ENCODE results near the gene LRP5. TPM values are rescaled to one million over a fixed set of nuclear protein-coding genes. Genes with fewer than 3 reads are reported as not detected.

Gene LRP5
- total RNA-seq, 4 donors from 2014 or later, result 45.8 to 75.5 (median 54.3) TPM

DNA sequence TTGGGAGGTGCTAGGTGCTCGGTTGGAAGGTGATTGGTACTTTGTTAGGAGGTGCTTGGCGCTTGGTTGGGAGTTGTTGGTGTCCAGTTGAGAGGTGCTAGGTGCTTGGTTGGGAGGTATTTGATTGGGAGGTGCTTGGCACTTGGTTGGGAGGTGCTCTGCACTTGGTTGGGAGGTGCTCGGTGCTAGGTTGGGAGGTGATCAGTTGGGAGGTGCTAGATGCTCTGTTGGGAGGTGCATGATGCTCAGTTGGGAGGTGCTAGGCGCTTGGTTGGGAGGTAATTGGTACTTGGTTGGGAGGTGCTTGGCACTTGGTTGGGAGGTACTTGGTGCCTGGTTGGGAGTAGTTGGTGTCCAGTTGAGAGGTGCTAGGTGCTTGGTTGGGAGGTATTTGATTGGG, 40.2 kb downstream of the LRP5 start:
- H3K4me3 ChIP-seq (replicated peaks in 1 of 3), result no peak overlapping the region
- peaks cover 29 to 53% of the 10 kb centered on the region in 2 donors for H3K4me1 ChIP-seq
- TF ChIP-seq, protein P1, sequence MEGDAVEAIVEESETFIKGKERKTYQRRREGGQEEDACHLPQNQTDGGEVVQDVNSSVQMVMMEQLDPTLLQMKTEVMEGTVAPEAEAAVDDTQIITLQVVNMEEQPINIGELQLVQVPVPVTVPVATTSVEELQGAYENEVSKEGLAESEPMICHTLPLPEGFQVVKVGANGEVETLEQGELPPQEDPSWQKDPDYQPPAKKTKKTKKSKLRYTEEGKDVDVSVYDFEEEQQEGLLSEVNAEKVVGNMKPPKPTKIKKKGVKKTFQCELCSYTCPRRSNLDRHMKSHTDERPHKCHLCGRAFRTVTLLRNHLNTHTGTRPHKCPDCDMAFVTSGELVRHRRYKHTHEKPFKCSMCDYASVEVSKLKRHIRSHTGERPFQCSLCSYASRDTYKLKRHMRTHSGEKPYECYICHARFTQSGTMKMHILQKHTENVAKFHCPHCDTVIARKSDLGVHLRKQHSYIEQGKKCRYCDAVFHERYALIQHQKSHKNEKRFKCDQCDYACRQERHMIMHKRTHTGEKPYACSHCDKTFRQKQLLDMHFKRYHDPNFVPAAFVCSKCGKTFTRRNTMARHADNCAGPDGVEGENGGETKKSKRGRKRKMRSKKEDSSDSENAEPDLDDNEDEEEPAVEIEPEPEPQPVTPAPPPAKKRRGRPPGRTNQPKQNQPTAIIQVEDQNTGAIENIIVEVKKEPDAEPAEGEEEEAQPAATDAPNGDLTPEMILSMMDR (IDR thresholded peaks at IDR 0.05), result no peak
- no peak for TF ChIP-seq POLR2A (IDR thresholded peaks at IDR 0.05)
- DNase-seq, result no peak
- H3K27me3 ChIP-seq, result no peaks in the 10 kb centered on the region
- H3K36me3 ChIP-seq, result no peaks in the 10 kb centered on the region
- intact Hi-C loops (cut with DNase I), result no loop called here
- 90 to 95% methylated on average over 4 of the region's 4 CpGs for WGBS, 2 donors
- no peaks in the 10 kb centered on the region for H3K9me3 ChIP-seq
- H3K27ac ChIP-seq, result peak overlapping the region in 1 of 3 donors; percentile 94

GRCh38 chr11:68353118-68353517, 40.7 kb downstream of the LRP5 start:
- Histone ChIP-seq H3K36me3 (peaks cover 0 to under 1% of the 10 kb centered on the region in 2 donors), H3K27ac (peak overlapping the region in 2 of 3 donors; percentile 77 to 94), H3K9me3 (no peaks in the 10 kb centered on the region), H3K4me1 (peaks cover 29 to 56% of the 10 kb centered on the region in 2 donors), H3K4me3 (replicated peaks in 1 of 3) (no peak overlapping the region), H3K27me3 (no peaks in the 10 kb centered on the region)
- 97 to 100% methylated on average over 3 to 7 of the region's 7 CpGs for WGBS, 2 donors
- DNase-seq, result no peak
- TF ChIP-seq, protein P1 (IDR thresholded peaks at IDR 0.05), result no peak
- no peak for TF ChIP-seq POLR2A (IDR thresholded peaks at IDR 0.05)
- intact Hi-C loops (cut with DNase I), result no loop called here

- Histone ChIP-seq H3K4me3 (replicated peaks in 1 of 3) (no peak overlapping the region), H3K27me3 (no peaks in the 10 kb centered on the region), H3K27ac (peak overlapping the region; percentile 75 to 94 (median 77)), H3K4me1 (peaks cover 28 to 51% of the 10 kb centered on the region in 2 donors), H3K36me3 (peaks cover 0 to 6% of the 10 kb centered on the region in 2 donors), H3K9me3 (no peaks in the 10 kb centered on the region)
- DNase-seq, result no peak
- no peak for TF ChIP-seq POLR2A (IDR thresholded peaks at IDR 0.05)
- TF ChIP-seq, protein P1 (IDR thresholded peaks at IDR 0.05), result no peak
- intact Hi-C loops (cut with DNase I), result no loop called here
- WGBS, 2 donors, result 80 to 84% methylated on average over 10 of the region's 11 CpGs
These were observed 41.3 kb downstream of the LRP5 start for GRCh38 chr11:68353669-68354068.

DNA sequence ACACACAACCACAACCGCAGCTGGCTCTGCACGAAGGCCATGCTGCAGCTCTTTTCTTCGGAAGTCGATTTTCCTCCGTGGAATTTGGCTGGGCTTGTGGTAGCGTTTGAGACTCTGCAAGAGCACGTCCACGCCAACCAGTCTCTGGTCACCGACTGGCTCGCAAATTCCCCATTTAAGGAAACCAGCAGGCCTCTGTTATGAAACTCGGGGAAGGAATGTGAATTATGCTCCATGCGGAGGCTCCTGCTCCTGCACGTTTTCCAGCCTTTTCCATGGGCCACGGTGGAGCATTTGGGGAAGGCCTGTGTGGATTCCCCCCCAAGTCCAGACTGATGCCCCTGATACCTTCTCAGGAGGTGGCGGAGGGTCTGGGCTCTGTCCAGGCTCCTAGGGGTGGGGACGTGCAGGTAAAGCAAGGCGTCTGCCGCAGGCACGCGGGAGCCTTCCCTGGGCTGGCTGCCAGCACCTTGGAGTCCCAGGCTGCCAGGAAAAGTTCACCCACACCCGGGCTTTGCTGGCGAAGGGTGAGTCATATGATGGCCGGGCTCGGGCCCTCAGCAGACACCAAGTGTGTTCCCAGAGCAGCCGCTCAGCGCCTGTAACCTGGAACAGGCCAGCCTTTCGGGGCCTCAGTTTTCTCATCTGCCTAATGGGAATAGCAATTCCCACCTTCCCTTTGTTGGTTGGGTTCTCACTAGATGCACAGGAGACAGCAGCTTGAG, 41.9 kb downstream of the LRP5 start:
- no peaks in the 10 kb centered on the region for H3K27me3 ChIP-seq
- H3K27ac ChIP-seq, result peak overlapping the region; percentile 75 to 94 (median 77)
- no peak for TF ChIP-seq POLR2A (IDR thresholded peaks at IDR 0.05)
- TF ChIP-seq, protein P1 (IDR thresholded peaks at IDR 0.05), result no peak
- intact Hi-C loops (cut with DNase I), result no loop called here
- peaks cover 21 to 45% of the 10 kb centered on the region in 2 donors for H3K4me1 ChIP-seq
- no peak overlapping the region for H3K4me3 ChIP-seq (replicated peaks in 1 of 3)
- peaks cover 0 to 10% of the 10 kb centered on the region in 2 donors for H3K36me3 ChIP-seq
- no peaks in the 10 kb centered on the region for H3K9me3 ChIP-seq
- WGBS, 2 donors, result 39 to 46% methylated on average over 21 to 24 of the region's 27 CpGs
- DNase-seq, result peak; percentile 95 to 97

DNA sequence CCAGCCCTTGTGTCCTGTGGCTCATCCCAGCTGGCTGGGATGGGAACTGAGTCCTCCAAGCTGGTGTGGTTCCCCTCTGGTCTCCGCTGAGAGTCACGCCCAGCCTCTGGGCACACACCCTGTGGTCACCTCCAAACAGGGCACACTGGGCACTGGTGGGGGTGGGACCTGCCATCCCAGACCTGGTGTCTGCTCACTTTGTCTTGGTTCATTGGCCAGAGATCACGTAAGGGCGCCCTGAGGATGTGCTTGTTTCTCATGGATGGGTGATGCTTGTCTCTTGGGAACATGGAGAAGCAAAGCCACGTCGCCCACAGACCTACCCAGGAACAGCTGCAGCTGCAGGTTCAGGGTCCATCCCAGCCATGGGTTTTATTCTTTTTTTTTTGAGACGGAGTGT, 43.1 kb downstream of the LRP5 start:
- DNase-seq, result no peak
- H3K36me3 ChIP-seq, result peaks cover 0 to 10% of the 10 kb centered on the region in 2 donors
- TF ChIP-seq POLR2A (IDR thresholded peaks at IDR 0.05), result no peak
- TF ChIP-seq, protein P1 (IDR thresholded peaks at IDR 0.05), result no peak
- WGBS, 2 donors, result 93 to 100% methylated on average over 3 to 6 of the region's 7 CpGs
- intact Hi-C loops (cut with DNase I), result no loop called here
- no peaks in the 10 kb centered on the region for H3K9me3 ChIP-seq
- no peak overlapping the region for H3K4me3 ChIP-seq (replicated peaks in 1 of 3)
- H3K4me1 ChIP-seq, result peaks cover 12 to 33% of the 10 kb centered on the region in 2 donors
- peak overlapping the region; percentile 75 to 94 (median 77) for H3K27ac ChIP-seq
- no peaks in the 10 kb centered on the region for H3K27me3 ChIP-seq

All from thyroid gland (tissue), 4 donors.